ENCODE data around the gene VMO1. TPM values are rescaled to one million over a fixed set of nuclear protein-coding genes. Genes with fewer than 3 reads are reported as not detected.

The VMO1 gene
- total RNA-seq, 6 experiments from 2014 or later = 0.23 to 0.34 (median 0.31) TPM; not detected in 3

- Mint-ChIP-seq H3K36me3 (ENCODE audit: low read depth) (peaks cover 17% of the 10 kb centered on the region), H3K4me3 (no peak overlapping the region), H3K27me3 (ENCODE audit: insufficient read depth) (no peaks in the 10 kb centered on the region; the same call in none of the 2 replicates), H3K9me3 (no peaks in the 10 kb centered on the region), H3K4me1 (ENCODE audit: low read depth) (peaks cover 6% of the 10 kb centered on the region; the same call in 1 of the 2 replicates), H3K27ac (no peak overlapping the region)
- DNase-seq = no peak
- TF ChIP-seq, protein P1, sequence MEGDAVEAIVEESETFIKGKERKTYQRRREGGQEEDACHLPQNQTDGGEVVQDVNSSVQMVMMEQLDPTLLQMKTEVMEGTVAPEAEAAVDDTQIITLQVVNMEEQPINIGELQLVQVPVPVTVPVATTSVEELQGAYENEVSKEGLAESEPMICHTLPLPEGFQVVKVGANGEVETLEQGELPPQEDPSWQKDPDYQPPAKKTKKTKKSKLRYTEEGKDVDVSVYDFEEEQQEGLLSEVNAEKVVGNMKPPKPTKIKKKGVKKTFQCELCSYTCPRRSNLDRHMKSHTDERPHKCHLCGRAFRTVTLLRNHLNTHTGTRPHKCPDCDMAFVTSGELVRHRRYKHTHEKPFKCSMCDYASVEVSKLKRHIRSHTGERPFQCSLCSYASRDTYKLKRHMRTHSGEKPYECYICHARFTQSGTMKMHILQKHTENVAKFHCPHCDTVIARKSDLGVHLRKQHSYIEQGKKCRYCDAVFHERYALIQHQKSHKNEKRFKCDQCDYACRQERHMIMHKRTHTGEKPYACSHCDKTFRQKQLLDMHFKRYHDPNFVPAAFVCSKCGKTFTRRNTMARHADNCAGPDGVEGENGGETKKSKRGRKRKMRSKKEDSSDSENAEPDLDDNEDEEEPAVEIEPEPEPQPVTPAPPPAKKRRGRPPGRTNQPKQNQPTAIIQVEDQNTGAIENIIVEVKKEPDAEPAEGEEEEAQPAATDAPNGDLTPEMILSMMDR (IDR thresholded peaks at IDR 0.05) = no peak
Measured at GRCh38 chr17:4812690-4813089, 26.5 kb upstream of the VMO1 start.

GRCh38 chr17:4811471-4811870, 25.3 kb upstream of the VMO1 start:
- Mint-ChIP-seq H3K9me3 (no peaks in the 10 kb centered on the region), H3K27me3 (ENCODE audit: insufficient read depth) (no peaks in the 10 kb centered on the region; the same call in none of the 2 replicates), H3K4me3 (no peak overlapping the region), H3K36me3 (ENCODE audit: low read depth) (peaks cover 17% of the 10 kb centered on the region), H3K27ac (no peak overlapping the region), H3K4me1 (ENCODE audit: low read depth) (peaks cover 6% of the 10 kb centered on the region; the same call in 1 of the 2 replicates)
- TF ChIP-seq, protein P1 (IDR thresholded peaks at IDR 0.05) = no peak
- DNase-seq = no peak

DNA sequence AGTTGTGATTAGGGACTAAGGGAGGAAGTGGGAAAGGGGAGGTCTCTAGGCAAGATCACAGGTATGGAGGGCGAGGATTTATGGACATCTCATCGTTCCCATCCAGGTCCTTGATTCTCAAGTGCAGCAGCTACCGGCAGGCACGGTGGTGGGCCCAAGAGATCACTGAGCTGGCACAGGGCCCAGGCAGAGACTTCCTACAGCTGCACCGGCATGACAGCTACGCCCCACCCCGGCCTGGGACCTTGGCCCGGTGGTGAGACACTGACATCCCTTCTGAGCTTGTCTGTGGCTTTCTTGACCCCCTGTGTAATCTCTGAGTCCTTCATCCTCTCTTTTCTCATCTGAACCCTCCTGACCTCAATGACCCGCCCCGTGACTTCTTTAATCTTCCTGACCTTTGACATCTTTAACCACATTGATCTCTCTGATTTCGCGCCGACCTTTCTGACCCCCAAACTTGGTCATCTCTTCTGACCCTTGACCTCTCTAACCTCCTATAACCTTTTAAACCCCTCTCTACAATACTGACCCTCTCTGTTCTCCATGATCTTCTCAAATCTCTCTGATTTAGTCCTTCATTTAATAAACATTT, 24.6 kb upstream of the VMO1 start:
- TF ChIP-seq, protein P1 (IDR thresholded peaks at IDR 0.05) = no peak
- Mint-ChIP-seq H3K4me3 (no peak overlapping the region), H3K9me3 (no peaks in the 10 kb centered on the region), H3K4me1 (ENCODE audit: low read depth) (peaks cover 12% of the 10 kb centered on the region; the same call in 1 of the 2 replicates), H3K27me3 (ENCODE audit: insufficient read depth) (no peaks in the 10 kb centered on the region; the same call in none of the 2 replicates), H3K36me3 (ENCODE audit: low read depth) (peaks cover 17% of the 10 kb centered on the region), H3K27ac (no peak overlapping the region)
- DNase-seq = no peak

GRCh38 chr17:4808378-4808767, 22.2 kb upstream of the VMO1 start:
- H3K27me3 Mint-ChIP-seq (ENCODE audit: insufficient read depth) = no peaks in the 10 kb centered on the region; the same call in none of the 2 replicates
- H3K27ac Mint-ChIP-seq = no peak overlapping the region
- TF ChIP-seq, protein P1 (IDR thresholded peaks at IDR 0.05) = no peak
- peaks cover 17% of the 10 kb centered on the region for H3K36me3 Mint-ChIP-seq (ENCODE audit: low read depth)
- DNase-seq = no peak
- peak overlapping the region; percentile 88 for H3K4me3 Mint-ChIP-seq
- peaks cover 12% of the 10 kb centered on the region; the same call in 1 of the 2 replicates for H3K4me1 Mint-ChIP-seq (ENCODE audit: low read depth)
- H3K9me3 Mint-ChIP-seq = no peaks in the 10 kb centered on the region

DNA sequence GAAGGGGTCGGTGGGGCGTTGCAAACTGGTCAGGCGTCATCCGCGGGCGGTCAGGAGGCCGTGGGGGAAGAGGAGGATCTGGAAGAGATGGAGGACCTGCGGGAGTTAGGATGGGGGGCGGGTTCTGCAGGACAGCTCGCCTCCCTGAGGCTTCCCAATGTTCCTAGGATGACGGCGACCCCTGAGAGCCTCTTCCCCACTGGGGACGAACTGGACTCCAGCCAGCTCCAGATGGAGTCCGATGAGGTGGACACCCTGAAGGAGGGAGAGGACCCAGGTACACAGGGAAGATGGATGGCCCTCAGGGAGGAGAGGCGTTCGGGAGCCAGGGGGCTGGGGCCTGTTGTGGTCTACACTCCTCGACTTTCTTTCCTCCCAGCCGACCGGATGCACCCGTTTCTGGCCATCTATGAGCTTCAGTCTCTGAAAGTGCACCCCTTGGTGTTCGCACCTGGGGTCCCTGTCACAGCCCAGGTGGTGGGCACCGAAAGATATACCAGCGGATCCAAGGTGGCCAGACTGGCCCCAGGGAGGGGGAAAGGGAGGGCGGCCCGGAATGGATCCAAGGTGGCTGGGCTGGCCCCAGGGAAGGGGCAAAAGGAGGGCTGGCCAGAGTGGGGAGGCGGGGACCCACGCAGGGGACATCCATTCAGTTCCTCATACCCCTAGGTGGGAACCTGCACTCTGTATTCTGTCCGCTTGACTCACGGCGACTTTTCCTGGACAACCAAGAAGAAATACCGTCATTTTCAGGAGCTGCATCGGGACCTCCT, 21.6 kb upstream of the VMO1 start:
- Mint-ChIP-seq H3K4me3 (peak overlapping the region; percentile 88), H3K27ac (peak overlapping the region; percentile 48; the same call in 1 of the 2 replicates), H3K9me3 (no peaks in the 10 kb centered on the region), H3K4me1 (ENCODE audit: low read depth) (peaks cover 12% of the 10 kb centered on the region; the same call in 1 of the 2 replicates), H3K27me3 (ENCODE audit: insufficient read depth) (no peaks in the 10 kb centered on the region; the same call in none of the 2 replicates), H3K36me3 (ENCODE audit: low read depth) (peaks cover 17% of the 10 kb centered on the region)
- TF ChIP-seq, protein P1 (IDR thresholded peaks at IDR 0.05) = no peak
- no peak for DNase-seq
